ENCODE measurements around the gene MTX1.
"Not testable (repeated sequence)": the region's sequence is repeated elsewhere in the genome, so short reads cannot be mapped to it uniquely, and the experiment has no call there.

Gene MTX1

DNA sequence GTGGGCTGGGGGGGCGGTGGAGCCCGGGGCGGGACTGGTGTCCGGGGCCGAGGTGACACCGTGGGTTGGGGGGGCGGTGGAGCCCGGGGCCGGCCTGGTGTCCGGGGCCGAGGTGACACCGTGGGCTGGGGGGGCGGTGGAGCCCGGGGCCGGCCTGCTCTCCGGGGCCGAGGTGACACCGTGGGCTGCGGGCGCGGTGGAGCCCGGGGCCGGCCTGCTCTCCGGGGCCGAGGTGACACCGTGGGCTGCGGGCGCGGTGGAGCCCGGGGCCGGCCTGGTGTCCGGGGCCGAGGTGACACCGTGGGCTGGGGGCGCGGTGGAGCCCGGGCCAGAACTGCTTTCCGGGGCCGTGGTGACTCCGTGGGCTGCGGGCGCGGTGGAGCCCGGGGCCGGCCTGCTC is 18.6 kb upstream of the MTX1 start:
- not testable (repeated sequence) for DNase-seq (ENCODE audit: low spot score)

DNA sequence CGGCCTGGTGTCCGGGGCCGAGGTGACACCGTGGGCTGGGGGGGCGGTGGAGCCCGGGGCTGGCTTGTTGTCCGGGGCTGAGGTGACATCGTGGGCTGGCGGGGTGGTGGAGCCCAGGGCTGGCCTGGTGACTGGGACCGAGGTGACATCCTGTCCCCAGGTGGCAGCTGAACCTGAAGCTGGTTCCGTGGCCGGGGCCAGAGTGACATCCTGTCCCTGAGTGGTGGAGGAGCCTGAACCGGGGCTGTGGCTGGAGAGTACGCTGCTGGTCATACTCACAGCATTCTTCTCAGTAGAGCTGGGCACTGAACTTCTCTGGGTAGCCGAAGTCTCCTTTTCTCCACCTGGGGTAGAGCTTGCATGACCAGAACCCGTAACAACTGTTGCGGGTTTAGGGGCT is 16.6 kb upstream of the MTX1 start:
- DNase-seq (ENCODE audit: low spot score) = no peak

DNA sequence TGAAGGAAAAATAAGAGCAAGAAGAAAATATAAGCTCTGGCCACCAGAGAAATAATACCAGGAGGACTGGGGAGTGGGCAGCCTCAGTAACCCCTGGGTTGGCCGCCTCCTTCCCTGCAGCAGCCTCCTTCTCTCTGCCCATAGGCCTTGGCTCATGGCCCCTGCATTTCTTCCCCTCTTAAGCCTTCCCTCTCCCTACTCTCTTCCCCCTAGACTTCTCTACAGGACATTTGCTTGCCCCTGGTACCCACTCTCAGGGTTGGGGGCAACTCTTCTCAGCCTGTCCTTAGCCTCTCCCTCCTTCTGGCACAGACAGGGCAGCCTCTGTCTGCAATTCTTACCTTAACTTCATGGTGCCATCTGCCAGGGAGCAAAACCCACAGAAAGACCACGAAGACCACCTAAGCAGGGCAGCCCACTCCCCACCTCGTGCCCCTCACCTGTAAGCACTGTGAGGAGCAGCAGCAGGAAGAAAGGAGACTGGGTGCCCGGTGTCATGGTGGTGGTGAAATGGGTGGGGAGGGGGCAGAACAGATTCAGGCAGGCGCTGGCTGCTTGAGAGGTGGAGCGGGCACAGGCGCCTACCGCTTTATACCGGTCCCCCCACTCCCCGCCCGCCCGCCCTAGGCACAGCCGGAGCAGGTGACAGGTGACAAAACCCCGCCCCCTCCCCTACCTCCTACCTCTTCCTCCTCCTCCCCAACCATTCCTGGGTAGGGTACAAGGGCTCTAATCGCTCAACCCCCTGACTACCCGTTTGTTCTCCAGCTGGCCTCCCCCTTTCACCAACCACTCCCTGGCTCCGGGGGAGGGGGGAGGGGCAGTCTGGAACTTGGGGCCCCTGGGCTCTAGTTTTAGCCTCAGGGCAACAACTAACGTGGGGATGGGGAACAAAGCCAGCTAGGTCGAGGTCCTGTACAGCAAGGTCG is 15.9 kb upstream of the MTX1 start:
- DNase-seq (ENCODE audit: low spot score) = peak; percentile 42

DNA sequence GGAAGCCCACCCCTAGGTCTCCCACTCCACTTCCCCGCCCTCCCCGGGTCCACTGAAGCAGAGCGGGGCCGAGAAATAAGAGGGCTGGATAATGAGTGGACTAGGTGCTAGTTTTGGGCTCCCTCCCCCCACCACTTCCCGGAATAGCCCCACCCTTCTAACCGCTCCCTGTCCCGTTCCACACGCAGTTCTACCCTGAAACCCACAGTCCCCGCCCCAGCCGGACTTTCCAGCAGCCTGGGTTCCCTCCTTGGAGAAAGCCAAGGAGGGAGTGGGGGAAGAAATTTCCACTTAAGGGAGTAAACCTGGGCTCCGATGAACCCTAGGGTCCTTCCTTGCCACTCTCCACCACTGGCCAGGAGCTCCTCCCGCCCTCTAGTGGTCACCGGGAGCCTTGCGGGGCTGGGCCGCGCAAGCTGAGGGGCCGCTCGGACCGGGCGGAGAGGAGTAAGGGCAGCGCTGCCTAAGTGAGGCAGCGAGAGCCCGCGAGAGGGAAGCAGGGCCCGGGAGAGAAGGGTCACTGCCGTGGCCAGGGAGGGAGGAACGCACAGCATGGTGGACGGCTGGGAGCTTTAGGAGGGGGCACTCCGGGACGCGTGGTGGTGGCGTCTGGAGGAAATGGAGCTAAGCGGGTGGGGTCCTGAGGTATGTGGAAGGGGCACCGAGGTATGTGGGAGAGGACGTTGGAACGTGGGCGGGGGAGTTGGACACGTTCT is 15.1 kb upstream of the MTX1 start:
- peak; percentile 74 for DNase-seq (ENCODE audit: low spot score)

DNA sequence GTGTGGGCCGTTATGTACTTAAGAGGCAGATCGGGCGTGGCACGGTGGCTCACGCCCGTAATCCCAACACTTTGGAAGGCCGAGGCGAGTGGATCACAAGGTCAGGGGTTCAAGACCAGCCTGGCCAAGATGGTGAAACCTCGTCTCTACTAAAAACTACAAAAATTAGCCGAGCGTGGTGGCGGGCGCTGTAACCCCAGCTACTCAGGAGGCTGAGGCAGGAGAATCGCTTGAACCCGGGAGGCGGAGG is 14.6 kb upstream of the MTX1 start:
- DNase-seq (ENCODE audit: low spot score) = not testable (repeated sequence)

DNA sequence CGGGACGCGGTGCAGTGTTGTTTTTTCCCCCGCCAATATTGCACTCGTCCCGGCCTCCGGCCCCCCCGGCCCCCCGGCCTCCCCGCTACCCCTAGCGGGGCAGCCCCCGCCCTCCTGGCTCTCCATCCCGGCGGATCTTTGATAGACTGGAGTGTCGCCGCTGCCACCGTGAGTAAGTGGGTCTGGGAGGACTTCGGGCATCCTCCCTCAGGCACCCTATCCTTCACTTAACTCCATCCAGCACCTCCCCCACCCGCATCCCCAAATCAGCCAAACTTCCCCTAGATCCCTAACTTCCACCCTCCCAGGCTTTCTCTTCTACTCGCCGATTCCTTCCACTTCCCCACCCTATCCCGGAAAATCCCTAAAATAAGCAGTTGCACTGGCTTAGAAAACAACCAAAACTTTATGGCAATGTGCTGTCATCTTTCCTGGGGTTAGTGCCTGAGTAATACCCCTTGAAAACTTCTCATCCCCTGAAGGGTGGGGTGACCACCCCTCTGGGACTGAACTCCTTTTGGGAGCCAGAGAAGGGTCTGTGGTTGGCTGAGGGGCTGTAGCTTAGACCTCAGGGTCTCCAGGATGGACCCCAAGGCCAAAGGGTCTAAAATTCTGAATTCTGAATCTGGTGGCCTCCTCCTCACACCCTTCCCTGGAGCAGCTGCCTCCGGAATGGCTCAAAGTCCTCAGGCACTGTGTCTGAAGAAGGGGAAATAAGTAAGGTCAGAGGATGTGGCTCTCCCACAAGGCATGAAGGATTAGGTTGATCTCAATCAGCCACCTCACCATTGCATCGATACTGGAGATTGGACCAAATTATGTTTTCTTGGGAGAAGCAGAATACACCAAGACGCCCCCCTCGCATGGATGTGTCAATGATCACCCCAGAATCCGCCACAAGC is 13.0 kb upstream of the MTX1 start:
- no peak for DNase-seq (ENCODE audit: low spot score)

DNA sequence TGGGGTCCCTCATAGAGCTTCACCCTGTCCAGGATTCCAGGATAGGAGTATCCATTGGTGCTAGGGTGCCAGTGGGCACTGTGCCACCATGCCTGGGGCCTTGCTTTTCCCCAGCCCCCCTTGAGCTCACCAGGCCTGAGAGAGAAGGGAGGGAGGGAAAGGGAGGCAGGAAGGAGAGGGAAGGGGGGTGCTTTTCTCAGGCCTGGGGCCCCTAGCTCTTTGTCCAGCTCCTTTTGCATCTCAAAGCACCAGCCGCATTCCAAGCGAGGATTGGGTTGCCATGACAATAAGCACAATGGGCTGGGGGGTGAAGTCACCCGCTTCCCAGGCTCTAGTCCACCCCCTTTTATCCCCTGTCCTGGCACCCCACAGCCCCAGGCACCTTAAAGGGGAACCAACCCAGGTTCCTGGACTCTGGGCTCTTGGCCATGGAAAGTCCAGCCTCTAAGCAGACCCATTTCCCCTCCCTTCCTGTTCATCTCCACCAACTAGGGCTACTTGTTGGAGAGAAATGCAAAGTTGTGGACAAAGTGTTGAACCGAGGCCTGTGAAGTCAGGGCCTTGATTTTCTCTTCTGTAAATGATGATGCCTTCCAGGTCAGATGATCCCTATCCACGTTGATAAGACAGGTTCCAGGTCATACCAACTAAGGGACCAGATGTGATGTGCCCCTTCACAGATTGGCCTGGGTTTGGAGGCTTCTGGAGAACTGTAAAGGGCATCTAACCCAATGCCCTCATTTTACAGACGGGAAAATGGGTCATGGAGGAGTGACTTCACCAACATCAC is 12.2 kb upstream of the MTX1 start:
- DNase-seq (ENCODE audit: low spot score) = no peak

DNA sequence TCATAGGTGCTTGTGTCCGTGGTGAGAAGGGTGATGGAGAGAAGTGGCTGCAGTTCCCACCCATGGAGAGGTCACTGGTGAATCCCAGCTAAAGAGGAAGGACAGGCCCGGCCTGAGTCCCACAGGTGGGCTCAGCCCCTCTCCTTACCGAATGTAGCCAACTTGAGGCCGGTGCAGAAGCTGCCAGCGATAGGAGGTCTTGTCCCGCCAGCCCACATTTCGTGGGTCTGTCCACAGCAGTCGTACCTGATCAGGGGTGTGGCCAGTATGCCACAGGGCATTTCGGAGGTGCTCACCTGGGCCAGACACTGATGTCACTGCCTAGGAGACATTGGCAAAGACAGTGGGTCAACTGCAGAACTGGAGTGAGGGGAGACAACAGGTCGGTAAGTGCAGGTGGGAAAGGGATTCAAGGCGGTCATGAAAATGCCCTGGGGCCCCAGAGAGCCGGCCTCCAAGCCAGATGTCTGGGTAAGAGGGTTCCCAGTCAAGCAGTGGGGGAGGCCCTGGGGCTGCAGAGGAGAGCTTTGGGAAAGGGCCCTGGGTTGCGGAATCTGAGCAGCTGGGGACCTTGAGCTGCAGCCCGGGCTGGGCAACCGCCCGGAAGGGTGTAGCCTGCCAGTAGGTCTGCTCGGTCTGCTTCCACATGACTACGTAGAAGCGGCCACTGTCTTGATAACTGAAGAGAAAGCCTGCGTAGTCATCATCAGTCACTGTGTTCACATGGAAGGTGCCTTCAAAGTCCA is 11.4 kb upstream of the MTX1 start:
- DNase-seq (ENCODE audit: low spot score) = no peak

DNA sequence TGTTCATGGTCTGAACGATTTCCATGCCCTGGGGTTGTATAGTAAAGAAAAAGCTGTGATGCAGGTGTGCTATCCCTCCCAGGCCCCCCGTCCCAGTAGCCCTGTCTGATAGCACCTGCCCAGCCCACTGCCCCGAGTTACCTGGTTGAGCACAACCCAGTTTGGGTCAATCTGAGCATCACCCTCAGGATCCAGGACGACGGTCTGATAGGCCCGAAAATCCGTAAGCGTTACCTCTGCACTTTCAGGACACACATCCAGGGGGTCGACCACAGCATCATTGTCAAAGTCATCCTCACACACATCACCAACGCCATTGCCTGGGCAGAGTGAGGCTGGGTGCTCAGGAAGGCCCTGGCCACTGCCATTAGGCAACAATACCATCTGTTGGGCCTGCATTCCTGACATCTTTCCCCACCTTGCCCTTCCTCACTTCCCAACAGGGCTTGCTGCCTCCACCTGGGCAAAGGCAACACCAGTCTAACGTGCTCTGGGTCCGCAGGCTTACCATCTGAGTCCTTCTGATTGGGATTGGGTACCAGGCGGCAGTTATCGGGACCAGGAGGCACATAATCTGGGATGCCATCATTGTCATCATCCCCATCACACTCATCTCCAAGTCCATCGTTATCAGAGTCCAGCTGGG is 10.5 kb upstream of the MTX1 start:
- DNase-seq (ENCODE audit: low spot score) = no peak

DNA sequence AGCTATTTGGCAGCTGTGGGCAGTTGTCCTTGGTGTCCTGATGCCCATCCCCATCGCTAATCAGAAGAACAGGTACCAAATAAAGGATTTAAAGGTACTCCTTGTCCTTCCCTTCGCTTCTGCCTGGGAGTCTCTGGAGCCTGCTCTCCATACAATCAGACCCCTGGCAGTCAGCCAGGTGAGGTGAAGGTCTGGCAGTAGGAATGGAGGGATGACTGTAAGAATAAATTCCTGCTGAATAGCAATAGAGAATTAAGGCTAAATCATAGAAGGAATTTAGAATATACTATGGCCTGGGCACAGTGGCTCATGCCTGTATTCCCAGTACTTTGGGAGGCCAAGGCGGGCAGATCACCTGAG is 10.0 kb upstream of the MTX1 start:
- no peak for DNase-seq (ENCODE audit: low spot score)

DNA sequence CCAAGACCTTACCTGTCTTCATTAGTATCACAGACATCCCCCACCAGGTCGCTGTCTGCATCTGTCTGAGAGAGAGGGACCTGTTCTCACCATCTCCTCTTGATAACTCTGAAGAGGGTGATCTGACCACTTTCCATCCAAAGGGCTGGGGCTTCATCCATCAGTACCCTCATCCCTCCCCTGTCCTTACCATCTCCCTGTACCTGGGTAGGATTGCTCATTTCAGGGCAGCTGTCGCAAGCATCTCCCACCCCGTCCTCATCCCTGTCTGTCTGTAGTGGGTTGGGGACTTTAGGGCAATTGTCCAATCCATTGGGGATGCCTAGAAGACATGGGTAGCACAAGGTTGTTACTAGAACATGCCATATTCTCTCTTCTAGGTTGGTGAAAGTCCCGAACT is 8.7 kb upstream of the MTX1 start:
- DNase-seq (ENCODE audit: low spot score) = no peak

DNA sequence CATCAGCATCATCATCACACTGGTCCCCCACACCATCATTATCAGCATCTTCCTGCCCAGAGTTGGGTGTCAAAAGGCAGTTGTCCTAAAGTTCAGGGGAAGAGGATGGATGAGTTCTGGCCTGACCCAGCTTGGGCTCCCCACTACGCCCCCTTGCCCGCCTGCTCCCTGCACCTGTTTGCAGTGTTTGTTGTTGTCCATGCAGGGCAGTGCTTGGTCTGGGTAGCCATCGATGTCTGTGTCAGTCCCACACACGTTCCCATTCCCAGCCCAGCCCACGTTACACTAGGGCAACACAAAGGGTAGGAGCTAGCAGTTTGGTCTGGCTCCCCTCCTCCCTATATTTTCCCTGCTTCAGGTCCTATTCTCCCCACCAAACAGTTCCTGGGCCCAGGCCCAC is 7.6 kb upstream of the MTX1 start:
- DNase-seq (ENCODE audit: low spot score) = no peak

DNA sequence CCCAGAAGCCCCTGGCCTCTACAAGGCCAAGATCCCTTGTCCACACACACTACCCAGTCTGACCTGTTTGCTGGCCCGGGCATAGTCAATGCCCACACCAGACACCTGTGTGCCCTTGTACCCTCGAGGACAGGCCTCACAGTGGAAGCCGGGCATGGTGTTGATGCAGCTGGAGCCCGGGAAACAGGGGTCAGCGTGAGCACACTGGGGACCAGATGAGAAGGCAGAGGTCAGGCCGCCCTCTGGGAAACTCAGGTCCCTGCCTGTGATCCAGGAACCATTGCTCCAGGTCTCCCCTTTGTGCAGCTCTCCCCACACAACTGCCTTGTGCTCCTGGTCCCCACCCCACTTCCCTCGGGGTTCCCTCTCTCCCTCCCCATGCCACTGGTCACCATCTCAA is 6.3 kb upstream of the MTX1 start:
- no peak for DNase-seq (ENCODE audit: low spot score)

DNA sequence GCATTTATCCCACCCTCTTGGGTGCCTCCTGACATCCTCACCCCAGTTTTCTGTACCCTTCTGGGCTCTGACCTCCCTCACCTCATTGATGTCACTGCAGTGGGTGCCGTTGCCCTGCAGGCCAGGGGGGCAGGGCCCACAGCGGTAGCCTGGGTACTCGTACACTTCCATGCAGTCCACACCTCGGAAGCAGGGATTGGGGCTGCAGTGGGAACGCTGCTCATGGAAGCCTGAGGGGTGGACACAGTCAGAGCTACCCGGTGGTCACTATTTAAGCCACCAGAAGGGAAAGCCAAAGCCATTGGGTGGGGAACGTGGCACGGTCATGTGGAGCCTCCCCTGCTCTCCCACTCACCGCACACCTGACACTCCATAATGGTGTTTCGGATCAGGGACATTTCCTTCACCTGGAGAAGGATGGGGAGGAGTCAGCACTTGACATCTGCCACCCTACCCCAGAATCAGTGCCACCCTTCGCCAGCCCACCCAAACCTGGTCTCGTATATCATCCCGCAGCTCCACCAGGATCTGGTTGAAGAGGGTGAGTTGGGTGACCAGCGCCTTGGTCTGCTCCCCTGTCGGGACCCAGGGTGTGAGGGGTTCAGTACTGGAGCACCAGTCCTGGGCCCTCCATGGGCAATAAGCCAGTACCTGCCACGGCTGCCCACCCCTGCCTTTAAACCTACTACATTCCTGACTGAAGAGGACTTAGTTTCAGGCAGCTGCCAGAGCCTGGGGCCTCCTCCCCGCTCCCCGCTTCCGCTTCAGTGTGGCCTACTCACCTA is 5.6 kb upstream of the MTX1 start:
- DNase-seq (ENCODE audit: low spot score) = no peak

DNA sequence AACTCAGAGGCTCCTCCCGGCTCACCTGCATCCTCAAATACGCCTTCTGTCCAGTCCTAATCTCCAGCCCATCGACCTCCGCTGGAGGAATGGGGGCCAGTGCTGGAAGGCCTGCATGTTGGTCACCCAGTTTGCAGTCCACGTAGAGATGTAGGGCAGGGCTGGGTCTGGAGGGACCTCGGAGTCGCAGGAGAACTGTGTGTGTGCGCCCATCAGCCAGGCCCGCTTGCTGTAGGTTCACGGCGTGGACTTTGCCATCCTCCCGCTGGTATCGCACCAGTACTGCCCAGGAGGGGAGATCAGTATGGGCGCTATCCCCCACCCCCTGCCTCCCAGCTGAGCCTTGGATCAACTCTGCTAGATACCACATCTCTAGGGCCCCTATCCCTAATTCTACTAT is 3.5 kb upstream of the MTX1 start:
- DNase-seq (ENCODE audit: low spot score) = no peak

DNA sequence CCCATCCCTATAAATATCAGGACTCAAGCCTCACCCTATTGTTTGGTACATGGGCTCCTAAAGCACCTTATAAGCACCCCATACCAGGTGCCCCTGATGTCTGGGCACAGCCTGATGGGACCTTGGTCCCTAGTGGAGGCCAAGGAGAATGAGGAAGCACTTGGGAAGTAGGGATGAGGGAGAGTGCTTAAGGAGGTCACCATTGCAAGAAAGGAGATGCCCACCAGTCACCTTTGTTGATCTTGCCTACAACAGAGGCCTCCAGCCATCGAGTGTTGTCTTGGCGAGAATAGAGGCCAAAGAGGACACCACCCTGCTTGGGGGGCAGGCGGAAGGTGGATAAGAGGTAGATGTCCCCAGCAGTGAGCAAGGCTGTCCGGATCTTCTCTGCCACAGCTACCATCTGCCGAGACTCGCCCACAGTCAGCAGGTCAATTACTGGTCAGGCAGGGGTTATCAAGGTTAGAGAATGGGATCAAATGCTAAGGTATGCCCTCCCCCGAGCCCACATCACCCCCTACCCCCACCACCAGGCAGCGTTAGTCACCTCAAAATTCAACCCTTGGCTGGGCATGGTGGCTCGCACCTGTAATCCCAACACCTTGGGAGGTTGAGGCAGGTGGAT is 2.4 kb upstream of the MTX1 start:
- no peak for DNase-seq (ENCODE audit: low spot score)

DNA sequence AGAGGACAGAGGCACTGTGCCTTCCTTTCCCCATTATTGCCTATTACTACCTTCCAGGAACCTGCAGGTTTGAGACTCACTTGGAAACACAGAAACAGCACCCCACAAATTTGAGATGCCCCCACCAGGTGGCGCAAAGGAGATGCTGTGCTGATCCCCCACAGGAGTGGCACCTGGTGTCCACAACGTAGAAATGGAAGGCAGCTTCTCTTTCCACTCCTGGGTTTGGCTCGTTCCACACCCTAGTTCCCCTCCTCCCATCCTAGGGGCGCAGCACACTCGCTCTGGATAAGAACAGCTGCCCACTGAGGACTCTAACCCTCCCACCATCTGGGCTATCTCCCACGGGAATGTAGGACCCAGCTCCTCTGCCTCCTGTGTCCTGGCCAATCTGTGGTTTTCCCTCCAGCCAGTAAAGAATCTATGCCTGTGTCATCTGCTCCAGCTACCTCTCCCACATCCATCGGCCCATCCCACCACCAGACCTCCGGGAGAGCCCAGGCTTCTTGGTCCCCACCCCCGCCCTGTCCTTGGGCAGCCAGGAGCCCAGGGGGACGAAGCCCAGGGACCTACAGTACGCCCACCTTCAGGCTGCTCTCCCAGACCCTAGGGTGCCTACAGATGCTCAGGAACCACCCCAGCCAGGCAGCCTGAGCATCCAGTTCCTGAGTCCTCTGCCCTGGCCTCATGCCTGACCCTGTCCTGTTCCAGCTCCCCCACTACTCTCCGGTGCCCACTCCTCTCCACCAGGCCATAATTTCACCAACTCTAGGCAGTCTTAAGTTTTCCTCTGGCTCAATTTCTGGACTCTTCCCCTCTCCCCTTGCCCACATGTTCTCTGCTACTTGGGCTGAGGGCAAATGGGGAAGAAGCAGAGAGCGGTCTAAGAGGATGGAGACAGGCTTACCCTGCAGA is 1.3 kb upstream of the MTX1 start:
- DNase-seq (ENCODE audit: low spot score) = peak; percentile 95

DNA sequence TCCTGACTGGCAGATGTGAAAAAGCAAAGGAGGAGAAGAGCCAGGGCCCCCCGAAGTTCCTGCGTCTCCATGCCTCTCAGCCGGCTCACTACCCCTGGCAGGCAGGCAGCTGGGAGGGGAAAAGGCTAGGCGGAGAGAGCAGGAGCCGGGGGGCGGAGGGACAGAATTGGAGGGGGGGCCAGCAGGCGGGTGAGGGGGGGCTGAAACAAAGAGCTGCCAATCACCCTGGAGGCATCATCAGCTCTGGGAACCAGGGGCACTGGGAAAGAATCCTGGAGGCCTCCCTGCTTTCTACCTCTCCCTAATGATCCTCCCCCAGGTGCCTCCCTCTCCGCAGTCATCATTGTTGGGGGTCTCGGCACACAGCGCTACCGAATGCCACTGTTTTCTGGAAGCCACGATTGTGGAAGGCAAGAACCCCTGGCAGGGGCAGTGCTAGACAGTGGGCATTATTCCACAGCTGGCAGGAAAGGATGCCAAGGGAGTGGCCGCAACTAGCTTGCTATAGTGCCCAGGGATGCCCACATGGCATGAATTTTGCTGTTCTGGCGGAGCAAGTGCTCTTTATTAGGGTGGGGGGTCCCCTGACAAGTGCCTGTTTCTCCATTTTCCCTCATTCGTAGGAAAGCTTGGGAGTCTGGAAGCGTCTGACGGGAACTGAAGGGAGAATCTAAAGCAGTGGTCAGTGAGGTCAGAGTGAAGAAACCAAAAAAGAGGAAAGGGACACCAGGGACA is 522 bp upstream of the MTX1 start, which contains the start of gene THBS3:
Gene THBS3, minus strand, starts transcription at position 92 of the 735 bp plus-strand sequence. Its CDS starts 21 bp downstream, at position 71.
- DNase-seq (ENCODE audit: low spot score) = peak; percentile 19

Measured in CD4-positive, alpha-beta T cell treated with Interleukin-15 for 4 hours (primary cell).